ENCODE results near the gene SYT14.
"Not testable (repeated sequence)": the region's sequence is repeated elsewhere in the genome, so short reads cannot be mapped to it uniquely, and the experiment has no call there.

SYT14 gene

GRCh38 chr1:209936125-209936524 is 1.9 kb upstream of the SYT14 start:
- no peak for DNase-seq (ENCODE audit: low read depth in 2 of 2)

DNA sequence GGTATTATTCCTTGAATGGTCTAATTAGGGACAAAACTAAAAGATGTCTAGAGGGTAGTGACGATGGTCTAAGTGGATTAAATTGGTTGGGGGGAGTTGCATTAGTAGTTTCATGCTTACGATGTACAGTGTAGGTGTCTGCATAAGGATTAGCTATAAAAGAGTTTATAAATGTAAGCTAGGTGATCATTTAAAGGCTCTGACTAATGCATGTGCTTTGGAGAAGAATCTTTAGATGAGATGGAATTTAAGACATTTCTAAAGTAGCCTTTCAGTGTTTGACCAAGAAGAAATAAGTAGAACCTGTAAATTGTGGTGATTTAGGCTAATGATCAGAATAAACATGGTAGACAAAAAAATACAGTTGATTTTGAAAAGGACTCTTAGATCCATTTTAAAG is 7.4 kb downstream of the SYT14 start:
- no peak for DNase-seq (ENCODE audit: low read depth in 2 of 2)

GRCh38 chr1:209948155-209948554 is 10.1 kb downstream of the SYT14 start:
- DNase-seq (ENCODE audit: low read depth in 2 of 2), result no peak

DNA sequence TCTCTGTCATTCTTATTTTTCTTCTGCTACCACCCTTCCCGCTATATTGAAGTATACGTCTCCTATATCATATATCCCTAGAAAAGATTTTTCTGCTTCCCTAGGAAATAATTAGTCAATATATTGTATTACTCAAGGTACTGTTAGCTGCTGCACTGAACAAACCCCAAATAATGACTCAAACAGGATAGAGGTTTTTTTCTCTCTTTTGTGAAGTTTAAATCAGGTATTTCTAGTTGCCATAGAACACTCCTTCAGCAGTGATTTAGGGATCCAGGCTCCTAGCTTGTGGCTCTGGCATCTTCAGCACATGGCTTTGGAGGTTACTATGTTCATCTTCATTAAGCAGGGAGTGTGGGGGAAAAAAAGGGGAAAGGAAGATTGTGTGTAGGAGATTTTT is 18.1 kb downstream of the SYT14 start:
- DNase-seq (ENCODE audit: low read depth in 2 of 2), result no peak

GRCh38 chr1:209959623-209960022 is 21.6 kb downstream of the SYT14 start:
- DNase-seq (ENCODE audit: low read depth in 2 of 2), result no peak

- DNase-seq (ENCODE audit: low read depth in 2 of 2), result no peak
These were observed 22.9 kb downstream of the SYT14 start for GRCh38 chr1:209960926-209961325.

DNA sequence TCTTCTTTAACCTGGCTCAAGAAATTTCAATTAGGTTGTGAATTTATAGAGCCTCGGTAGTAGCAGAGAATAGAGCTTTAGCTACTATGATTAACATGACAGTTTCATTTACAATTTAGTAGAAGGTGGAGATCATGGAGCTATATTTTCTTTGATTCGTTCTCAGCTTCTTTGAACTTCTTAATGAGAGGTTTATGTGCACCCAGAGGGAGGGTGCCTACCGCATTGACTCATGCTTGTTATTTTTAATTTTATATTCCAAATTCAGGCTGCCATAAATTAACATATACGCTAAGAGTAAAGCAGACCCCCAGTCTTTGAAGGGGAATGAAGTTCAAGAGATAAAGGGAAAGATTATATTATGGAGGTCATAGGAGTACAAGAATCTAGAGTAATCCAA is 24.4 kb downstream of the SYT14 start:
- DNase-seq (ENCODE audit: low read depth in 2 of 2), result no peak

DNA sequence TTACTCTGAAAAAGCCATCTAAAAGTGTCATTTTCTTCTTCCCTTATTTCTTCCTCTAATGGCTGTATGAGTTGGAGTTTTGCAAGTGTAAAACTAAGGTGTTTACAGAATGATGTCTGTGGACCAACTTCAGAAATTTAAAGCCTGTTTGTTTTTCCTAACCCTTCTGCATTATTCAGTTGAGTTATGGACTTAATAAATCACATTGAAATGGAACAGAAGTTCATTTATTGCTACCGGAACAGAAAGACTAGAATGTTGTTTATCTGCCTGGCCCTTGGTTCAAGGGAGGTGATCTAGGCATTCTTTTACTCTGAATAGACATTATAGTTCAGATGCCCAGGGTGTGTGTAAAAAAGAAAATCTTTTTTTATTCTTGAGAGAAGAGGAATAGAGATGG is 24.8 kb downstream of the SYT14 start:
- DNase-seq (ENCODE audit: low read depth in 2 of 2), result no peak

DNA sequence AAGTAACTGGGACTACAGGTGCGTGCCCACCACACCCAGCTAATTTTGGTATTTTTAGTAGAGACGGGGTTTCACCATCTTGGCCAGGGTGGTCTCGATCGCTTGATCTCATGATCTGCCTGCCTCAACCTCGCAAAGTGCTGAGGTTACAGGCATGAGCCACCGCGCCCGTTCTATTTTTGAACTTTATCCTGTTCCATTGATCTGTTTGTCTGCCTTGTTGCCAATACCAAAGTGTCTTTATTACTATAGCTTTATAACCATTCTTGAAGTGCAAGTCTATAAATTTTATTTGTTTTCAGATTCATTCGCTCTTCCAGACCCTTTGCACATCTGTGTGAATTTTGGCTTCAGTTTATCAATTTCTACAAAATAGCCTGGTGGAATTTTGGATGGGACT is 28.0 kb downstream of the SYT14 start:
- no peak for DNase-seq (ENCODE audit: low read depth in 2 of 2)

DNA sequence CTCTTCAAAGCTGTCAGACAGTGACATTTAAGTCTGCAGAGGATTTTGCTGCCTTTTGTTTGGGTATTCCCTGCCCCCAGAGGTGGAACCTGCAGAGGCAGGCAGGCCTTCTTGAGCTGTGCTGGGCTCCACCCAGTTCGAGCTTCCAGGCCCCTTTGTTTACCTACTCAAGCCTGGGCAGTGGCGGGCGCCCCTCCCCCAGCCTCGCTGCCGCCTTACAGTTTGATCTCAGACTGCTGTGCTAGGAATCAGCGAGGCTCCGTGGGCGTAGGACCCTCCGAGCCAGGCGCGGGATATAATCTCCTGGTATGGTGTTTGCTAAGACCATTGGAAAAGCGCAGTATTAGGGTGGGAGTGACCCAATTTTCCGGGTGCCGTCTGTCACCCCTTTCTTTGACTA is 40.7 kb downstream of the SYT14 start:
- not testable (repeated sequence) for DNase-seq (ENCODE audit: low read depth in 2 of 2)

- no peak for DNase-seq (ENCODE audit: low read depth in 2 of 2)
These were observed 45.9 kb downstream of the SYT14 start for GRCh38 chr1:209983953-209984352.

GRCh38 chr1:209985002-209985401 is 47.0 kb downstream of the SYT14 start:
- no peak for DNase-seq (ENCODE audit: low read depth in 2 of 2)

GRCh38 chr1:209988706-209989105 is 50.7 kb downstream of the SYT14 start:
- DNase-seq (ENCODE audit: low read depth in 2 of 2), result no peak

GRCh38 chr1:209989525-209989924 is 51.5 kb downstream of the SYT14 start:
- no peak for DNase-seq (ENCODE audit: low read depth in 2 of 2)

- DNase-seq (ENCODE audit: low read depth in 2 of 2), result no peak
These were observed 55.2 kb downstream of the SYT14 start for GRCh38 chr1:209993061-209993830.

GRCh38 chr1:209996348-209996747 is 58.3 kb downstream of the SYT14 start:
- DNase-seq (ENCODE audit: low read depth in 2 of 2), result no peak

GRCh38 chr1:209999005-209999404 is 61.0 kb downstream of the SYT14 start:
- no peak for DNase-seq (ENCODE audit: low read depth in 2 of 2)

- DNase-seq (ENCODE audit: low read depth in 2 of 2), result no peak
These were observed 63.7 kb downstream of the SYT14 start for GRCh38 chr1:210001751-210002150.

DNA sequence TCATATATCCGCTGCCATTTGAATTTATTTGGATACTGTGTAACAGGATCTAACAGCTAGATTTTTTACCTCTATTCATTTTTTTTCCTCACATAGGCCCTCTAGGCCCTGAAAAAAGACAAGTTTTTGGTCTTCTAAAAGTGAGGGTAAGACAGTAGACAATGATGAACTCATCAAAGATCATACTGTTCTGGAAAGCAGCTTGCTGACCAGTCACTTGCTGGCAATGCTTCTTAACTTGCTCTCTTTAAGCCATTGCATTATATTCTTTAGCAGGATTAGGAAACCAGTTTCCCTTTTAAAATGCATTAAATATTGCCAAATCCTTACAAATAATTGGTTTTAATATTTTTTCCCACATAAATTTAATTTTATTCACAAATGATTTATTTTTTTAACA is 65.5 kb downstream of the SYT14 start:
- DNase-seq (ENCODE audit: low read depth in 2 of 2), result no peak

DNA sequence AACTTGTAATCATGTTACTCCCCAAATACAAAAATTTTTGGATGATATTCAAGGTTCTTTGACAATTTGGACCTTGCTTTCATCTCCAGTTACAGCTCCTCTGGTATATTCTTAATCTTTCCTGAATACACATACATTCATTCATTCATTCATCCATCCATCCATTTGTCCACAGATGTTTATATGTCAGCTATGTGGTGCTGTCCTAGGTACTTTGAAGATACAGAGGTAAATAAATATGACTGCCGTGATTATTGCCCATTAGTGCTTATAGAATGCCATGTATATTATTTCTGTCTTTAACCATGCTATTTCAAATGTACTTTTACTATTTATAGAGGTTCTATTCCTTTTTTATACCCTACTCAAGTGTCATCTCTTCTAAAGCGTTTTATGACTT is 72.1 kb downstream of the SYT14 start:
- no peak for DNase-seq (ENCODE audit: low read depth in 2 of 2)

- no peak for DNase-seq (ENCODE audit: low read depth in 2 of 2)
These were observed 83.3 kb downstream of the SYT14 start for GRCh38 chr1:210021145-210021860.

DNA sequence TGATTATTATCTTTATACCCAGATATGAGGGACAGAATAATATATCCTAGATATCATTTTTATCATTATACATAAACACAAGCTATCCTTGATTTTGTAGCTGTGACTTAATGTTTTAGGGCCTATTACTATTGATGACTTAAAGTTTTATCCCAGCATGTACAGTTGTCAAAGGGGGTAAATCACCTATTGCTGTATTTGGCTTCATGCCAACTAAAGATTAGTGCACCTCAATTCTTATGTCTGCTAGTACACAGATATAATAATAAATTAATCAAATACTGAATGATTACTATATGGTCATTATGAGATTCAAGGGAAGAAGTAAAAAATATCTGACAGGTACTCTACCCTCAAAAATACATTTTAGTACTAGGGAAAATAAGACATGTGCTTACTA is 84.0 kb downstream of the SYT14 start:
- DNase-seq (ENCODE audit: low read depth in 2 of 2), result no peak

DNA sequence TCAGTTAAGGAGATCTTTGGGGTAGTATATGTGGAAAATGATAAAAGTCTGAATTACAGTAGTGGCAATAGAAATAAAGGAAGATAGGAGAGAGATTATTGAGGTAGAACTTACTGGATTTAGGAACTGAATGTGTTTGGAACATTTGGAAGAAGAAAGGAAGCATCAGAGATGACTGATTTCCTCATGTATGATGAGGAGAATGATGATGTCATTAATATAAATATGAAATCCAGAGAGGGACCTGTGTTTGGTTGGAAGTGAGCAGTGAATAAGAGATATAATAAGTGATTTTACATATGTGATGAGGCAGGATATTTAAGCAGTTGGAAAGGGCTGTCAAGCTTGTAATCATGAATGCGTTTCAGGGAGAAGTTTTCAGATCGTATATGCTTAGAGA is 86.3 kb downstream of the SYT14 start:
- no peak for DNase-seq (ENCODE audit: low read depth in 2 of 2)

DNA sequence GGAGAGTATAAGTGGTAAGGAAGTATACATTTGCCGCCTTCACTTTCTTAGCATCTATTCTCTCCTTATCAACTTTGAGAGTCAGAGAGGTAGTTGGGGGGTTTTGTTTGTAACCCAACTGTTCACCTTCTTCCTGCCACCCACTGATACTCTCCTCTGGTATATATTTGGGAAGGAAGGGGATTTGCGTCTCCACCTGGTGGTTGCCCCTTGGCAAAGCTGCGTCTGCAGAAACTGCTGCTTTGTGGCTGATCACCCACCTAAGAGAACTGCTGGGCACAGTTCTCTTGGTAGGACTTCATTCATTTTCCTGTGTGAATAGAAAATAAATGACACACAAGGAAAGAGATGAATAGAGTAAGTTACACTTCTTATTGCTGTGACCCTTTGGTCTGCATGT is 87.0 kb downstream of the SYT14 start:
- no peak for DNase-seq (ENCODE audit: low read depth in 2 of 2)

Measured in stimulated activated CD8-positive, alpha-beta memory T cell treated with anti-CD3 and anti-CD28 coated beads, Interleukin-2, amount 100 ng/mL, for 48 hours (primary cell).